ENCODE measurements around the gene CDC42SE1.

- TF ChIP-seq POLR2A (IDR thresholded peaks at IDR 0.05) (no peak), CTCF (IDR thresholded peaks at IDR 0.05) (no peak), POLR2AphosphoS5 (IDR thresholded peaks at IDR 0.05) (no peak)
Observed at GRCh38 chr1:151067185-151067584, 7.8 kb upstream of the CDC42SE1 start.
